PFSK-1 (cell line): ENCODE results near the gene VGLL4.

ENCODE experiments used
- FOXP2 ChIP-seq: optimal IDR thresholded peaks from 2 replicates; pipeline ENCODE3; 2011; ENCODE audit warnings: borderline replicate concordance, control low read depth, inconsistent platforms; ENCODE audit not compliant: insufficient read depth; ENCODE audit errors: extremely low read length, extremely low read depth
- POLR2AphosphoS5 ChIP-seq: IDR thresholded peaks from 2 replicates; pipeline ENCODE4 v1.6.1; 2012; ENCODE audit warnings: low read depth, mild to moderate bottlenecking, control low read depth, low read length, moderate library complexity
- SIN3A ChIP-seq: IDR thresholded peaks from 2 replicates; pipeline ENCODE4 v1.6.1; 2012; ENCODE audit warnings: mild to moderate bottlenecking, low read length, moderate library complexity, borderline replicate concordance; ENCODE audit not compliant: insufficient read depth
- TAF1 ChIP-seq: IDR thresholded peaks from 2 replicates; pipeline ENCODE4 v1.6.1; 2012; ENCODE audit warnings: low read length, control low read depth, borderline replicate concordance; ENCODE audit not compliant: insufficient read depth
- TF ChIP-seq, protein P1 (sequence below), 2 experiments: IDR thresholded peaks; 2 replicates each; pipeline versions ENCODE4 v1.6.1 to v1.8.0; 2011 to 2012; ENCODE audit warnings: low read depth in 2 of 2, low read length in 2 of 2, control low read depth in 1 of 2, inconsistent platforms in 1 of 2, mild to moderate bottlenecking in 1 of 2, moderate library complexity in 1 of 2; ENCODE audit not compliant: insufficient read depth in 1 of 2

VGLL4 gene

DNA sequence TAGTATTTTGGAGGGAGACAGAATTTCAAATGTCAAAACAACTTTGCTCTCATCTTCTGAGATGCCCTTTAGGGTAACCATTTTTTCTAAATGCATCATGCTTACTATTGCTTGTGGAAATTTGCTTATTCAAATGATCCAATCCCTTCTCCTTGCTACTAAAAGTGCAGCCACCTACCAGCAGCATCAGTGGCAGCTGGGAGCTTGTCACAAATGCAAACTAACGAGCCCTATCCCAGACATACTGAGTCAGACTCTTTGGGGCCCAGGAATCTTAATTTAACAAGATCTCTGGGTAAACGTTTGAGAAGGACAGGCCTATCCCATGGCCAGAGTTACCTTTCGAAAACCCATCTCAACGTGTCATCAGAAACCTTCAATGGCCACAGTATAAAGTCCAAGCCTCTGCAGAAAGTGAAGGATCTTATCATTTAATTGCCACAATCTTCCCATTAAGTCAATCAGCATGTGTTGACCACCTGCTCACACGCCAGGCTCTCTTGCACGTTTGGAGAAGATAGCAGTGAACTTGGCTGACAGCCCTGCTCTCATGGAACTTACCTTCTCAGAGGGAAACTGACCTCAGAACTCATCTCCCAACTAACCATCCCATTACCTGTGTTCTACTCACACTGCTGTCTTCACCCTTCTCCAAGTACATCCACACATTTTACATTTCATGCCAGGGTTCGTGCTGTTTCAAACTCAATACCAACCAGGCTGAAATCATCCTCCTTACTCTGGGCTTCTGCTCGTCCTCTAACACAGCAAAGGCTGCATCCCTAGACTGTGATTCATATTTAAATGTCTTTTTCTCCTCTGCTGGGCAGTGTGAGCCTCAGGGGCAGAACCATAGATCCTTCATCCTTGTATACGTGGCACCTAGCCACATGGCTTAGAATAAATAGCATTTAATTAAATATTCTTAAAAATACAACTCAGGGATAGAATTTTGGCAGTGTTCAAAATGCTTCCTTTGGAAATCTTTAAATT is 24.8 kb upstream of the VGLL4 start:
- TF ChIP-seq POLR2AphosphoS5, result no peak
- TF ChIP-seq FOXP2, result no peak
- TF ChIP-seq, protein P1, sequence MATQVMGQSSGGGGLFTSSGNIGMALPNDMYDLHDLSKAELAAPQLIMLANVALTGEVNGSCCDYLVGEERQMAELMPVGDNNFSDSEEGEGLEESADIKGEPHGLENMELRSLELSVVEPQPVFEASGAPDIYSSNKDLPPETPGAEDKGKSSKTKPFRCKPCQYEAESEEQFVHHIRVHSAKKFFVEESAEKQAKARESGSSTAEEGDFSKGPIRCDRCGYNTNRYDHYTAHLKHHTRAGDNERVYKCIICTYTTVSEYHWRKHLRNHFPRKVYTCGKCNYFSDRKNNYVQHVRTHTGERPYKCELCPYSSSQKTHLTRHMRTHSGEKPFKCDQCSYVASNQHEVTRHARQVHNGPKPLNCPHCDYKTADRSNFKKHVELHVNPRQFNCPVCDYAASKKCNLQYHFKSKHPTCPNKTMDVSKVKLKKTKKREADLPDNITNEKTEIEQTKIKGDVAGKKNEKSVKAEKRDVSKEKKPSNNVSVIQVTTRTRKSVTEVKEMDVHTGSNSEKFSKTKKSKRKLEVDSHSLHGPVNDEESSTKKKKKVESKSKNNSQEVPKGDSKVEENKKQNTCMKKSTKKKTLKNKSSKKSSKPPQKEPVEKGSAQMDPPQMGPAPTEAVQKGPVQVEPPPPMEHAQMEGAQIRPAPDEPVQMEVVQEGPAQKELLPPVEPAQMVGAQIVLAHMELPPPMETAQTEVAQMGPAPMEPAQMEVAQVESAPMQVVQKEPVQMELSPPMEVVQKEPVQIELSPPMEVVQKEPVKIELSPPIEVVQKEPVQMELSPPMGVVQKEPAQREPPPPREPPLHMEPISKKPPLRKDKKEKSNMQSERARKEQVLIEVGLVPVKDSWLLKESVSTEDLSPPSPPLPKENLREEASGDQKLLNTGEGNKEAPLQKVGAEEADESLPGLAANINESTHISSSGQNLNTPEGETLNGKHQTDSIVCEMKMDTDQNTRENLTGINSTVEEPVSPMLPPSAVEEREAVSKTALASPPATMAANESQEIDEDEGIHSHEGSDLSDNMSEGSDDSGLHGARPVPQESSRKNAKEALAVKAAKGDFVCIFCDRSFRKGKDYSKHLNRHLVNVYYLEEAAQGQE (IDR thresholded peaks at IDR 0.05; ENCODE audit: insufficient read depth in 1 of 2, low read depth in 2 of 2, low read length in 2 of 2), result no peak
- no peak for TF ChIP-seq SIN3A
- TF ChIP-seq TAF1, result no peak

DNA sequence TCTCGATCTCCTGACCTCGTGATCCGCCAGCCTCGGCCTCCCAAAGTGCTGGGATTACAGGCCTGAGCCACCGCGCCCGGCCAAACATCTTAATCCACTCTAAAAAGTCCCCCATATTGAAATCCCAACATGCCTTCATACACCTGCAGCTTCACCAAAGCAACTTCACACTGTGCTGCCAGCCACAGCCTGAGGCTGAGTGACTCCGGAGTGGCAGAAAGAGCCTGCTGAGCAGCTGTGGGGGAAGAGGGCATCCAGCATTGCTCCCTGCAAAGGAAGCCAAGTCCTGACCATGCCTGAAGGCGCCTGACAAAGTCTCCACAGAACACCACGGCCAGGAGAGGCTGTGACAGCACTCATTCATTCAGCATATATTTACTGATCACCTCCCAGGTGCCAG is 21.6 kb upstream of the VGLL4 start:
- TF ChIP-seq FOXP2, result no peak
- TF ChIP-seq TAF1, result no peak
- TF ChIP-seq, protein P1 (IDR thresholded peaks at IDR 0.05; ENCODE audit: insufficient read depth in 1 of 2, low read depth in 2 of 2, low read length in 2 of 2), result no peak
- no peak for TF ChIP-seq SIN3A
- no peak for TF ChIP-seq POLR2AphosphoS5

DNA sequence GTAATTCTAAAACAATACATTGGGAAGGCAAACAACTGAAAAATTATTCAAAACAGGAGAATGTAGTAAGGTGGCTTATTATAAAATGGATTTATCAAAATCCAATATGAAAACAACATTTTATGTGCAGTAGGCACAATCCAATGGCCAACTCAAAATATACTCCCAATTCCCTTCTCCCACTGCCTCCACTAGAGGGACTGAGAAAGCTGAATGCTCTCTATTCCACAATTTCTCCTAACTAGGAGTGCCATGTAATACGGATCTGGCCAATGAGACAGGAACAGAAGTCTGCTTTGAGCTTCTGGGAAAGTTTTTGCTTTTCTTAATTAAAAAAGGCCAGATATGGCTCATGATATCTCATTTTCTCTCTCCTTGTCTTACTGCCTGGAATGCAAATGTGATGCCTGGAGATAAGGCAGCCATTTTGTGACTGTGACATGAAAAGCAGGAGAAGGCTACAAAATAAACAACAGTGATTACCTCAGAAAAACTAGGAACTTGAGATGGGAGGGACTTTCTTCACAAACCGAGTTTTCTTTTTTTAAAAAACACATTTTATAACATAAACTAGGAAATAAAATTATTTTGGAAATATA is 18.8 kb upstream of the VGLL4 start:
- no peak for TF ChIP-seq SIN3A
- no peak for TF ChIP-seq POLR2AphosphoS5
- no peak for TF ChIP-seq FOXP2
- TF ChIP-seq, protein P1 (IDR thresholded peaks at IDR 0.05; ENCODE audit: insufficient read depth in 1 of 2, low read depth in 2 of 2, low read length in 2 of 2), result no peak
- TF ChIP-seq TAF1, result no peak

DNA sequence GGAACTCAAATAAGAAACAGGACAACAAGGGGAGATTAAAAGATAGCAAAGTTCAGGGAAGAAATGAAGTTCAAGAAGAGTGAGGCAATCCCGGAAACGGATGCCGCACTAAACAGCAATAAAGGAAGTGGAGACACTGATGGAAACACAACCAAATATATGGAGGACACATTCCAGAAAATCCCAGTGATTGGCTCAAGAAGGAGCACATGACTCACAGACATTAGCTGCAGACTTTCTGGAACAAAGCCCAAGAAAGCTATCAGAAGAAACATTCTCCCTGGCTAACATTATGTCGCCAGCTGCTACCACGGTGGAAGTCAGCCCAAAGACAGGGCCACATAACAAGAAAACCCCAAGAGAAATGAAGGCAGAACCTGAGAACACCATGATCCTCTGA is 18.1 kb upstream of the VGLL4 start:
- TF ChIP-seq FOXP2 (no peak), SIN3A (no peak), TAF1 (no peak), POLR2AphosphoS5 (no peak)
- TF ChIP-seq, protein P1 (IDR thresholded peaks at IDR 0.05; ENCODE audit: insufficient read depth in 1 of 2, low read depth in 2 of 2, low read length in 2 of 2), result no peak
